ENCODE measurements around the gene PDE8B. TPM values are rescaled to one million over a fixed set of nuclear protein-coding genes. Genes with fewer than 3 reads are reported as not detected.

PDE8B gene
- total RNA-seq, 1 experiment from 2014 or later = 0.07 TPM

DNA sequence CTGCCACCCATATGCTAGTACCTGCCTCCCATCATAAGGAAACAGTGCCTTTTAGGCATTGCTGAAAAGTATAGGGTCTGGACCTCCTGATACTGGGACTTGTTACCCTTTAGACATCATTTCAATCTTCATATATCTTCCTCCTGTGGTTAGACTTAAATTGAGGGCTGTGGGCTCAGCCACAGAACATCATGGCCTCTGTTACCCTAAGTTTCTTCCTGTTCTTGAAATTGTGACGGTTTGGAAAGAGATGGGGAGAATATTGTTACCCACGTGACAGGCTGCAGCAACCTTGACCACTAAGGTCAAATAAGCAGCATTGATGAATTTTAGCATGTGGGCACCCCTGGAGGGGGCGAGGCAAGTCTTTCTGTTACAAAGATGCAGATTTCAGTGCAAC is 87.7 kb downstream of the PDE8B start:
- H3K56ac ChIP-seq (ENCODE audit: insufficient read length, low read depth, low read length) = no peak overlapping the region
- no peaks in the 10 kb centered on the region for H3K79me2 ChIP-seq (ENCODE audit: insufficient read depth, low read length)
- no peak overlapping the region for H4K8ac ChIP-seq (replicated peaks; ENCODE audit: insufficient read length, low read depth, low read length)
- no peaks in the 10 kb centered on the region for H3K23me2 ChIP-seq (ENCODE audit: insufficient read length, low read depth, low read length, poor library complexity, severe bottlenecking)
- H2AK5ac ChIP-seq (ENCODE audit: insufficient read length, low read length) = no peak overlapping the region
- WGBS (ENCODE audit: extremely low coverage, insufficient read length, low lambda C conversion rate) = no CpG with 5 or more reads among the region's 3 CpGs
- H4K91ac ChIP-seq (ENCODE audit: insufficient read length, low read depth, low read length) = no peak overlapping the region
- H3K9me3 ChIP-seq (ENCODE audit: control insufficient read depth, low read depth, low read length) = no peaks in the 10 kb centered on the region
- no peak overlapping the region for H3K4ac ChIP-seq (ENCODE audit: low read depth, low read length)
- no peak overlapping the region for H2AFZ ChIP-seq (ENCODE audit: low read length)
- no peak overlapping the region for H2BK12ac ChIP-seq (ENCODE audit: insufficient read length, low read depth, low read length)
- no peak for DNase-seq
- no peak overlapping the region for H3K4me2 ChIP-seq (ENCODE audit: insufficient read depth, insufficient read length, low read length)
- Mint-ChIP-seq H3K4me1 (no peaks in the 10 kb centered on the region), H3K36me3 (ENCODE audit: insufficient read depth in 1 of 3, low read depth in 3 of 3) (no peaks in the 10 kb centered on the region), H3K9me3 (no peaks in the 10 kb centered on the region), H3K27me3 (ENCODE audit: low read depth) (peaks cover 20% of the 10 kb centered on the region), H3K27ac (no peak overlapping the region), H3K4me3 (no peak overlapping the region)
- H3K9ac ChIP-seq (ENCODE audit: extremely low read depth, insufficient read length, low read length) = no peak overlapping the region
- H3K27me3 ChIP-seq (ENCODE audit: insufficient read depth, low read length) = no peaks in the 10 kb centered on the region
- no peak overlapping the region for H3T11ph ChIP-seq (ENCODE audit: low read length)
- H3K4me1 ChIP-seq (ENCODE audit: insufficient read depth, low read length) = no peaks in the 10 kb centered on the region
- no peak overlapping the region for H2BK20ac ChIP-seq (ENCODE audit: low read depth, low read length, poor library complexity, severe bottlenecking)
- TF ChIP-seq, protein P1, sequence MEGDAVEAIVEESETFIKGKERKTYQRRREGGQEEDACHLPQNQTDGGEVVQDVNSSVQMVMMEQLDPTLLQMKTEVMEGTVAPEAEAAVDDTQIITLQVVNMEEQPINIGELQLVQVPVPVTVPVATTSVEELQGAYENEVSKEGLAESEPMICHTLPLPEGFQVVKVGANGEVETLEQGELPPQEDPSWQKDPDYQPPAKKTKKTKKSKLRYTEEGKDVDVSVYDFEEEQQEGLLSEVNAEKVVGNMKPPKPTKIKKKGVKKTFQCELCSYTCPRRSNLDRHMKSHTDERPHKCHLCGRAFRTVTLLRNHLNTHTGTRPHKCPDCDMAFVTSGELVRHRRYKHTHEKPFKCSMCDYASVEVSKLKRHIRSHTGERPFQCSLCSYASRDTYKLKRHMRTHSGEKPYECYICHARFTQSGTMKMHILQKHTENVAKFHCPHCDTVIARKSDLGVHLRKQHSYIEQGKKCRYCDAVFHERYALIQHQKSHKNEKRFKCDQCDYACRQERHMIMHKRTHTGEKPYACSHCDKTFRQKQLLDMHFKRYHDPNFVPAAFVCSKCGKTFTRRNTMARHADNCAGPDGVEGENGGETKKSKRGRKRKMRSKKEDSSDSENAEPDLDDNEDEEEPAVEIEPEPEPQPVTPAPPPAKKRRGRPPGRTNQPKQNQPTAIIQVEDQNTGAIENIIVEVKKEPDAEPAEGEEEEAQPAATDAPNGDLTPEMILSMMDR (conservative IDR thresholded peaks at IDR 0.05) = no peak
- no peak overlapping the region for H2BK5ac ChIP-seq (ENCODE audit: insufficient read length, low read length)
- no peak overlapping the region for H3K18ac ChIP-seq (ENCODE audit: insufficient read length, low read depth, low read length)
- no peak overlapping the region for H2BK120ac ChIP-seq (ENCODE audit: low read depth, low read length, poor library complexity, severe bottlenecking)
- H4K5ac ChIP-seq (ENCODE audit: insufficient read length, low read depth, low read length) = no peak overlapping the region
- no peak overlapping the region for H2BK15ac ChIP-seq (ENCODE audit: low read depth, low read length)
- H3K27ac ChIP-seq (ENCODE audit: insufficient read length, low read depth, low read length) = no peak overlapping the region
- no peaks in the 10 kb centered on the region for H3K79me1 ChIP-seq (ENCODE audit: insufficient read depth, low read depth, low read length, poor library complexity, severe bottlenecking)
- no peak overlapping the region for H3K23ac ChIP-seq (ENCODE audit: insufficient read length, low read depth, low read length)
- no peak overlapping the region for H3K14ac ChIP-seq (ENCODE audit: insufficient read depth, low read length)
- no peaks in the 10 kb centered on the region for H4K20me1 ChIP-seq (ENCODE audit: control insufficient read depth, insufficient read depth, insufficient read length)
